Measurements from ENCODE around the gene CPNE8.

Gene CPNE8

DNA sequence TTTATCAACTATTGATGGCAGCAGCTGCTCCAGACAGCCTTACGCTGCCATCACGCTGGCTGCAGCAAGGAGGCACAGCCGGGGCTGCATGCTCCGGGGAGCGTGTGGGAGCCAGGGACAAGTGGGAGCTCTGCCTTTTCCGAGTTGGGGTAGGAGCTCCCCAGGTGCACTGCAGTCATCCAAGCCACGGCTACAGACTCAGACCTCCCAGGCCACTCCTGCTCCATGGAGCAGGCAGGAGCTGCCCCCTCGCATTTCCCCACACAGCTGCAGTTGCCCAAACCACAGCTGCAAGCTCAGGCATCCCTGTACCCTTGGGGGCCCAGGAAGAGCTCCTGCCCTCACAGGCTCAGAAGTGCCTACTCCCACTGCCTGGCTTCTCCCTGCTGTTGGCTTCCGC lies 184.7 kb downstream of the CPNE8 start:
- no peak for FAIRE-seq

DNA sequence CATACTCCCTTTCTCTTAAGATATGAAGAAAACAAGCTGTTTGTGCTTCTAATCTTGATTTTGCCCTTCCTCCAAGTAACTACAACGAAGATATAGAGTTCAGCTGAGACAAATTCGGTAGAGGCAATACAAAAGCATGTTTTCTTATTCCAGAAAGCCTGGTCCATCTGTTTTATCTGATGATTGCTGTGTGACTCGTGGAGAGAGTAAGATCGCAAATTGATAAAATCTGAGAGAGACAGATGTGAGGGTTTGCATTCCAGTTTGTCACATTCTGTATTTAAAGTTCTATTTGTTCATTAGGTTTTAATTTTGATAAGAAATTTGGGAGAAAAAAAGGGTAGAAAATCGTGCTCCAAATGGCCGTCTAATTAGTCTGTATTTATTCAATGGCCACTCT lies 192.1 kb downstream of the CPNE8 start:
- no peak for FAIRE-seq

DNA sequence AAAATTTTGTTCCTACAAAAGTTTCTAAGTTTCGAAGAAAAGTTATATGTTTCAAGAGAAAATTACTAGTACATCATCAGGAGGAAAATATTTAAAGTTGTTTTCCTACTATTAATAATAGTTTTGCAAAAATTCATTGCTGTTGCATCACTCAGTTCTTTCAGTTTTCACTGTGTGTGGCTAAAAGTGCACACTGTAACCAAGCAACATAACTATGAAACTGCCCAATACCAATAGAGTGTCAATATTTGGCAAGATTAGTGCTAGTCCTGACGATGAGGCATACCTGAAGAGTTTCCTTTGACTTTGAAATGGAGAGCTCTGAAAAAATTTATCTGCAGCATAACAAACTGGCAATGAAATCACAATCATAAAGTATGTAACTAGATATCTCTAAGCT lies 194.3 kb downstream of the CPNE8 start:
- FAIRE-seq: no peak

DNA sequence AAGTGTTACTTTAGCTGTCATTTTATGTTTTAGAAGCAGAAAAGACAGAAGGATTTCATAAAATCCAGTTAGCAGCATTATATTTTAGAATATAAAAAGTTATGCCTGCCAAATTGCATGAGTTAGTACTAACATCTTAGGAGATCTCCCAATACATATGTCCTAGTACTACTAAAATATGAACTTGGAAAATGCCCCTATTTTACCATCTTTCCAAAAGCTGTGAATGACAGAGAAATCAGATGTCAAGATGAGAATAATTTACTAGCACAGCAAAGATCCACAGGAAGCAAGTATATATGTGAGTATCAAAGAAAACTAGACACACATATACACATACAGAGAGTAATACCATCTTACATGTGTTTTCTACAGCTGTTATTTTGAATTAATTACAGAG lies 196.9 kb downstream of the CPNE8 start:
- FAIRE-seq: no peak

DNA sequence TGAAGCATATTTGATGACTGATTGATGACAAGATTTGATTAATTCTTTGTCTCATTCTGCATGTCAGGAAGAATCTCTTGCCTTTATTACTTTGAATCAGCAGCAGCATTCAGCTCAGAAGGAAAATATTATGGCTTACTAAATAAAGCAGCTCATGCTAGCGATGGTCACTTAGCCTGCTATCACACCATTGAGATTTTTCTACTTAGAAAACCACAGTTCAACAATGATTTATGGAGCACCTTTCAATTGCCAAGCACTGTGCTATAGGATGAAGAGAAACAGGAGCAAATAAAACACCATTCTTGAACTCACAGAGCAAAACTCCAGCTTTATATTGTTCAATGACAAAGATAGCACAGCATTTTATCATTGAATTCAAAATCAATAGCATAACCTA lies 197.7 kb downstream of the CPNE8 start:
- no peak for FAIRE-seq

DNA sequence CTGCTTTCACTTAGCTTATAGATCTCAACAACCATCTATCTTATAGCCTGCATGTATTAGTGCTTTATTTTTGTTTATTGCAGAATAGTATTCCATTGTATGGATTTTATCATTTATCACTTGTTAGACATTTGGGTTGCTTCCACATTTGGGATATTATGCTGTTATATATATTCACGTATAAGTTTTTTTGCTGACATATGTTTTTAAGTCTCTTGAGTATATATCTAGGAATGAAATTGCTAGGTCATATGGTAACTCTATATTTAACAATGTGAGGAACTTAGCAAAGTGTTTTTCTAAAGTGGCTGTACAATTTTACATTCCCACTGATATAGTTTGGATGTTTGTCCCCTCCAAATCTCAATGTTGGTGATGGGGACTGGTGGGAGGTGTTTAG lies 208.1 kb downstream of the CPNE8 start:
- no peak for FAIRE-seq

DNA sequence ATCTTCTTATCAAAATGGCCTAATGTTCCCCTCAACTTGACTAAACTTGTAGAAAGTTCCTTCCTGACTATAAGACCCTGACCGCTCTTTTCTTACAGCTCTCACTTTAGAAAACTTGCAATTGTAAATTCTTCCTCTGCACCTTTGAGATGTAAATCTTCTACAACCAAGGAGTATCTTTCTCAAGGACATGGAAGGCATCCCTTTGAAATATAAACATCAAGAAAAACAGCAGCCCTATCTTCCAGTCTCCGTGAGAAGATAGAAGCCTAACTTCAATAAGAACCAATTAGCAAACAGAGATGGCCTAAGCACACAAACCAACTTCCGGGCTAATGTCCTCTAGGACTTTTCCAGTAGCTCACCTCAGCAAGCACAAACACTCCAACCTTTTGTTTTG lies 210.3 kb downstream of the CPNE8 start:
- no peak for FAIRE-seq

DNA sequence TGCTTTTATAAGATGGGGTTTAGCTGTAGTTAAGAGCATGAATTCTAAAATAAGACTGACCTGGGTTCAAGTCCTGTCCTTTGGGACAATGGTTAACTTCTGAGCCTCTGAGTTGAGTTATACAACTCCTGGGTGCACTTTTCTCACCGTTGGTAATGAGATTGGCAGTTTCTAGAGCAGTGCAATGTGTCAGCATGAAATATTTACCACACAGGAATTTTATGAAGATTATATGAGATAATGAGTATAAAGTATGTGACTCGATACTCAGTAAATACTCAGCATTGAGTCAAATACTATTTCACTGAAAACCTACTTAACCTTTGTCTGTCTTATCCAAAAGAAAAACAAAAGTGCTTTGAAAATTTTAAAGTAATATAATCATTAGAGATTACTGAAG lies 214.2 kb downstream of the CPNE8 start:
- FAIRE-seq: no peak

DNA sequence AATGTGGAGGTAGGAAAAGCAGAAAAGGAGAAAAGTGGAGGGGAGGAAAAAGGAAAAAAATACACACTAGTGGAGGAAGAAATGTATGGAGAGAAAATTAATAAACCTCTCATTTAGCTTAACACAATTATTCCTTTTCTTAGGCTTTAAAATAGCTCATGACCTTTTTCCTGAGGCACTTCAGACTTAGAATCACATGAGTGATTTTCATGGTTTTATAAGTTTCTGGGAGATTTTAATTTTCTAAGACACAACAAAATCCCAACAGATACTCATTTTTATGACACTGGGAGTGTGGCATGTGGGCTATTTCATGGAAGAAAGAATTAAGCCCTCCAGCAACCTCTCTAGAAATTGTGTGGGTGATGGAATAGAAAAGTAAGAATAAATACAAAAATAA lies 214.7 kb downstream of the CPNE8 start:
- FAIRE-seq: no peak

DNA sequence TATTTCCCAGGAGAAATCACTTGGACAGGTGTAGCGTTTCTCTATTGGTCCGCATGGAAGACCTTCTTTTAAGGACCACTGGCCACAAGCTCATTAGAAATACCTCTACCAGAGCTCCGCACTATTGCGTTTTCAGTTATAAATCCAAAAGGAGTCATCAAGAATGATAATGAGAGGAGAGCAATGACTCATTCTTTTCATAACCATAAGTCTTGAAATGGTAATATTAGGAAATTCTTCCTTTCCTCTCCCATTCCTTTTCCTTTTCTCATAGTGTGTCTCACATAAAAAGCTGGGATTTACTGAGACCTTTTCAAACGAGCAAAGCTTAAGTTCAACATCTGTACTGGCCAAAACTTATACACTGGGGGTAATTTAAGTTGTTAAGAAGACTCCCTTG lies 215.7 kb downstream of the CPNE8 start:
- no peak for FAIRE-seq

DNA sequence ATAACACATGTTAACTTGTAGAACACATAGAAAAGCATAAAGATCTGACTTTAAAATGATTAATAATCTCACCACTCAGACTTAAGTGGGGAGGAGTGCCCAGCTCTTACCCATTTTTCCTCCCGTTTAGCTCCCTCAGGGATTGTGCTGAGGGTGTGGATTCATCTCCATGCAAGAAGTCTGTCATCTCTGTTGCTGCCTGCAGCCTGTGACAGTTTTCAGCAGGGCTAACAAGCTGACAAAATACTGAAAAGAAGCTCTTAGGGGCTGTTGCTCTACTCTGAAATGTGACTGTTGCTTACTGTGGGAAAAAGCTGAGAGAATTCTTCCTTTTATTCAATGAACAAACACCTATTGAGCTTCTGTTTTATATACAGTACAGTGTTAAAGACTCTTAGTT lies 216.2 kb downstream of the CPNE8 start:
- FAIRE-seq: no peak

DNA sequence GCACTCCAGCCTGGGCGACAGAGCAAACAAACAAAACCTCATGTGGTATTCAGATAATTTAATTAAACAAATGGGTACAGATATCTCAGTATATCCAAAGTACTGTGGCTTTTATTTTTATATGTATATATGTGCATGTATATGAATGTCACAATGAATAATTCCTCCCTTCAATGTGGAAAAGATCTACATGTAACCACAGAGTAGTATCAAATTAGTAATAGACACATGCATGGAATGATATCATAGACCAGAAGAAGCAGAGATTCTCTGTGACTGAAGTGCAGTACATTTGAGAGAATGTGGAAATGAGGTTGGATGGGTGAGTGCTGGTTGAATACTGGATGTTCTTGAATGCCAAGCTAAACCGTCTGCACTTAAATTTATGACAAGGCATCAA lies 222.9 kb downstream of the CPNE8 start:
- no peak for FAIRE-seq

DNA sequence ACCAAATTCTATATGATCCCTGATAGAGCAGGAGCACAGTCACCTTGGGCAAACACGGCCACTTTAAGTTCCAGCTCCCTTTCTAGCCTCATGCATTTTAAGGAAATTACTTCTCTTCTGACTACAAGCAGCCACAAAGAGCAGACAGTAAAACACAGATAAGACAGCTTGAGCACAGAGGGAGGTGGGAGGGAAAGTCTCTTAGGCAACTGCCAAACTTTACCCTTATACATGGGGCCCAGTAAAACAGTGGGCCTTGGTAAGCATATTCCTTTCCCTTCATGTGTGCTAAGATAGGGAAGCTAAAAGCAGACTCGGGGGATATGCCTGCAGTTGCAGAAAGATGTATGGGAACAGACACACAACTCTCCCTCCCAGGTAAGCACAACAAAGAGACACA lies 235.9 kb downstream of the CPNE8 start:
- no peak for FAIRE-seq

DNA sequence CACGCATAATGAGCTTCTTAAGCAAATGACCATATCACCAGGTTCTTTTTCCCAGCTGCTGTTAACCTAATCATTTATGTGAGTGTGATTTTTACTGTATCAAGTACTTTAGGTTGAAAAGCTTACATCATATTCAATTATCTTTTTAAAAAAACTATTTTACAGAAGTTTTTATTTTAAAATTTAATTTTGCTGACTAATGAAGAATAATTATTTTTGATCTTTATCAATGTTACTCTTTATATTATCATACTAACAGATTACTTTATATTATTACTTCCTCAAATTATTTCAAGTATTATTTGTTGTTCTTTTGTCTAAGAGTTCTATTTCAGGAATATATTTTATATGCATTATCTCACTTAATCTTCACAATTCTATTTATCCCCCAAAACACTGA lies 236.3 kb downstream of the CPNE8 start:
- no peak for FAIRE-seq

DNA sequence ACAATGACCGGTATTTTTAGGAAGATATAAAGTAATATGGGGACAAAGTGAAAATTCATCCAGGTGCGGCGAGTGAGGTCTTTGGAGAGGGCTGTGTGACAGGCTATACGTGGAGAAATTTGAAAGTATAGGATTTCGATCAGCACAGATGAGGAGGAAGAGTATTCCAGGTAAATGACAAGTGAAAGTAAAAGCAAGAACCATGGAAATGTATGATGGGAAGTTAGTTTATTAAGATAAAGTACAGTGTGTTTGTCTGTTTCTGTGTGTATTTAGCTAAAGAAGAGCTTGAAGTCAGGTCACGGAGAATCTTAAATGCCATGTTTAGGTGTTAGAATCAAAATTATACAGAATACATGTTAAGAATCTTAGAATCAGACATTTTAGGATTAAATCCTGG lies 239.0 kb downstream of the CPNE8 start:
- peak; percentile 13 for FAIRE-seq

DNA sequence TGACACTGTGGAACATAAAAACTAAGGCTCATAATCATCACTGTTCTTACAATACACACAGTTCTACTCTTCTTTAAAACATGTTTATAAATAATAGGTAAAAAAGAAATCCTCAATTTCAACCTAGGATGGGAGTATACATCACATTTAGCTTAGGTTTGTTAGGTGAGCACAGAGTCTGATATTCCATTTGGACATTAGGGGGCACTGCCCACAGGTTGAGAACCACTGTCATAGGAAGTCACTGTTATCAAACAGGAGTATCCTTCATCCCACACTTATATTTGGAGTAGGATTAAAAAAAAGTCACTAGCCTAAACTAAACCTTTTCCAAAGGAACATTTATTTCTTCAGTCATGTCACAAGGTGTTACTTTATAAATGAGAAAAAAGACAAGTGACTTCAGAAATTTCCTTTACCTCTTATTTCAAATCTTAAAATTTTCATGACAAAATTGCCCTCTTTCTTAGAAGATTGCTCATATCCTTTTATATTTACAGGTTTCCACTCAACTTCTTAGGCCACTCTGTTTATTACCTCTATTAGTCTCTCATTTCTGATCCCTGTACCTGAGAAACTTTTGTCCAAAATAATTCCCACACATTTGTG lies 240.6 kb downstream of the CPNE8 start:
- peak; percentile 90 for FAIRE-seq

DNA sequence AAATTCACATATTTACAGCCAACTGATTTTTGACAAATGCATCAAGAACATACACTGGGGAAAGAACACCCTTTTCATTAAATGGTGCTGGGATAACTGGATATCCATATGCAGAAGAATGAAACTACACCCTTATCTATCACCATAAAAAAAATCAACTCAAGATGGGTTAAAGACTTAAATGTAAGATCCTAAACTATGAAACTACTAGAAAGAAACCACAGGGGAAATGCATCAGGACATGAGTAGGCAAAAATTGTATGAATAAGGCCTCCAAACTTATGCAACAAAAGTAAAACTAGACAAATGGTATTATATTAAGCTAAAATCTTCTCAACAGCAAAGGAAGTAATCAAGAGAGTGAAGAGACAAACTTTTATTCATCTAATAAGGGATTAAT lies 242.6 kb downstream of the CPNE8 start:
- FAIRE-seq: no peak

DNA sequence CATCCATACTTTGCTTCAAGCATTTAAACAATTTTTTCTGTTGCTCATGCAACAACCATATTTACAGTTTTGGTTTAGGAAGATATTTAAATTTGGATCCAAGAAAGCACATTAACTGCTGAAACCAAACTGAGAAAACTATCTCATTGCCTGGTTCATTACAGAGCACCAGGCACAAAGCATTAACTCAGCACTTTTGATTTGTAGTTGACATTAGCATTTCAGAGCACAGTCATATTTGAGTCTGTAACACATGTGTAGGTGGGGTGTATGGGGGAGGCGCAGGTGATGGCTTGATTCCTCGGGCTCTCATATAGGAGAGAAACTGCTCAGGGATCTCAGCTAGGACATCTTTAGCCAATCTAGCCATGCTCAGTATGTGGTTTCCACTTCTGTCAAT lies 251.7 kb downstream of the CPNE8 start:
- no peak for FAIRE-seq

DNA sequence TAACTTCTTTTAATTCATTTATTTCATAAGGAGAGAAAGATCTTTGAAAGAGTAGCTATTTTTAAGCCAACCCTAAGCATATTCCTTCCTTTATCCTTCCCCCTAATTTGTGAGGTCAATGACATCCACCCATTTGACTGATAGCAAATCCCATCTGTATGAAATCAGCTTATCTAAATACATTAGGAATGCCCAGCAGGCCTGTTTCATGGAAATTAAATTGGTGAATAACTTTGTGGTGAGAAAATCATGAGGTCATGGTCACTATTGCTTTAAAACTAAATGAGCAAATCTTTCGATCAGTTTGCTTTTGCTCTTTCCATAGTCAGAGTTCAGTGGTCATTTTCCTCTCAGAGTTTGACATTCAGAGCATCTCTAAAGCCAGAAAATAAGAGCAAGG lies 256.6 kb downstream of the CPNE8 start:
- no peak for FAIRE-seq

DNA sequence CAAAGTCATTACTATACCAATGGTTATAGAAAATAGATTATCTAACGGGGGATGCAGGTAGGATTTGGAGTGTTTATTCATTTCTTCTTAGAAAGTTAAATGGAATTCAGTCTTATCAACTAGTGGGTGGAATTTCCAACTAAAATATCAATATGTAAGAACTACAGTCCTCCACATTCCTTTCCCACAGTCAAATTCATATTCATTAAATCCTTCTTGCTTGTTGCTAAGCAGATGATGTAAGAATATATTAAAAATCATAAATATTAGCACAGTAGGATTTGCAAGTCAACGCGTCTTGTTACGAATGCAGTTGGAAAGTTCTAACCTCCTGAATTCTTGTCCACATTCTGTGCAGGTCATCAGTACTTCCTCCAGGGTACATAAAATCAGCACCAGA lies 259.2 kb downstream of the CPNE8 start:
- no peak for FAIRE-seq

DNA sequence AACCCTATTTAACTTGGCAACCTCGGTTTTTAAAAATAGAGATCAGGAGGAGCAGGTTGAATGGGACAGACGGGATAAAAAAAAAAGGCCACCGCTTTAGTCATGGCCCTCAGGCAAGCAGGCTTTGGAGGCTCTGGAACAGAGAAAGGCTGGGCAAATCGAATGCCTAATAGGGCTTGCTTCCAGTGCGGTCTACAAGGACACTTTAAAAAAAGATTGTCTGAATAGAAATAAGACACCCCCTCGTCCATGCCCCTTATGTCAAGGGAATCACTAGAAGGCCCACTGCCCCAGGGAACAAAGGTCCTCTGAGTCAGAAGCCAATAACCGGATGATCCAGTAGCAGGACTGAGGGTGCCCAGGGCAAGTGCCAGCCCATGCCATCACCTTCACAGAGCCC lies 265.8 kb downstream of the CPNE8 start:
- FAIRE-seq: no peak

DNA sequence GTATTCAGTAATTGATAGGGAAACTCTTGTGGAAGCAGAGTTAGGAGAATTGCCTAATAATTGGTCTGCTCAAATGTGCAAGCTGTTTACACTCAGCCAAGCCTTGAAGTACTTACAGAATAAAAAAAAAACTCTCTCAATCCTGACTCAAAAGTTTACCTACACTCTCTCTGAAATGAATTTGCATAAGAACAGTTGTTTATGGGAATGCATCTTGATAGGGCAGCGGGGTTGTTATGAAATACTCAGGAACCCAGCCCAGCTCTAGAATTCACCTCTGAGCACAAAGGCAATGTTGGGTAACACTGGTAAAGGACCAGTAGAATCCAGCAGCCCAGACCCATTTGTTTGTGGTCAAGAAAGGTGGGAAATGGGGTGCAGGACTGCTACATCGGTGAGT lies 267.0 kb downstream of the CPNE8 start:
- FAIRE-seq: no peak

DNA sequence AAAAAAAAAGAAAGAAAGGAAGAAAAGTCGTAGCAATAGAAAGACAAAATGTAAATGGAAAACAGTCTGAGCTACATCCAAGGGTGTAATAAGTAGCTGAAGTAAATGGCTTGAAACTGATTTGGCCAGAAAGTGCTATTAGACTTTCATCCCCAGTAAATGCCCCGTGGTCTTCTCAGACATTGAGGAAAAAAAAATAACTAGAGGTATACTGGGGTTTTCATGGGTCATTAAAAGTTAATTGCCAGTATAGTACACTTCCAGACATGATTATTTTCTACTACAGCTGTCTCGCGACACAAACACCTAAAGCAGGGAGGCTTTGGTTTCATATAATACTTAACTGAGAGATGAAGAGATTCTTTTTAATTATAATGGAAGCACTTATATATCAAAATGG lies 271.9 kb downstream of the CPNE8 start:
- FAIRE-seq: no peak

DNA sequence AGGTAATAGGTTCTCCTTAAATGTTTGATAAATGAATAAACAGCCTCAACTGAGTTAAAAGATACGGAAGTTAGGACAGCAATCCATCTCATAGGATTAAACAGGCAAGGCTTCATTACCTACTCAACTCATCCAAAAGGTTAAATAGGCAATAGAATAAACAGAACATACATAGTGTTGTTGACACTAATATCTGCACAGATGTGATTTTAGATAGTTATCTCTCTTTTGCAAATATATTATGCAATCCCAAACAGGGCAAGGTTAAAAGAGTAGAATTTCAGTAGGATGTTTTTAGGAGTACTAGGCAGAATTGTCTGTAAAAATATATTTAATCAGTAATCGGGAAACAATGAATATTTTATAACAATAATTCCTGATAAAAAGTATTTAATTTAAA lies 276.3 kb downstream of the CPNE8 start:
- FAIRE-seq: no peak

DNA sequence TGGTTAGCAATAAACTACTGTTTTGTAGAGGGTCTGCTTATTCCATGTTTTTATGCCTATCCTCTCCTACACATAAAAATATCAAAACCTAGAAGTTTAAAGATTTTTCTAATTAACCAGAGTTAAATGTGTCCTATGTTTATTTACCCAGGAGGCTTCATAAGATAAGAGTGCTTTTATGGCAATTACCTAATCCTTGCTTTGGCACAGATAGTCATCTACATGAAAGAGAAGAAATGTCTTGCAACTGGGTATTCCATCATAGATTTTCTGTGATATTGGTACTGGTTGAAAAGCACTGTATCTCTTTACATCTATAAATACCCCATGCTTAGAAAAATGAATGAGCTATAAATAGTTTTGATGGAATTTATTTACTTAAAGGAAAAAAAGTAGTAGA lies 277.1 kb downstream of the CPNE8 start:
- no peak for FAIRE-seq

DNA sequence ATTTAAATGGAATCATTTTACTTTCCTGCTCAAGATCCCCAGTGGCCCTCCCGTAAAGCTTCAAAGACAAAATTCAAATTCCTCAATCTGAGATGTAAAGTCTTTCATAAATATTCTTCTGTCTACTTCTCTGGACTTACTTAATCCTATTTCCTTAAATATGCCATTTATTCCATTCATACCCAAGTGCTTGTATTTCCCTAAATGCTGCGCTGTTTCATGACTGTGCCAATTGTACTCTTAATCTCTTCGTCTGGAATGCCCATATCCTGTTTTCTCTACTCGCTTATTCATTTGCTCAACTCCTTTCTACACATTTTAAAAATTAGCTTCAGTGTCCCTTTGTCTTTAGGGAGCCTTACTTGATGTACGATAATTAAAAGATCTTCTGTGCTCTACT lies 280.1 kb downstream of the CPNE8 start:
- no peak for FAIRE-seq

All from islet of Langerhans (tissue), 1 donor.